ENCODE measurements around the gene ANKRD33B. TPM values are rescaled to one million over a fixed set of nuclear protein-coding genes. Genes with fewer than 3 reads are reported as not detected.

Gene ANKRD33B
- total RNA-seq, 2 donors from 2014 or later = 10.9 to 18.9 TPM

DNA sequence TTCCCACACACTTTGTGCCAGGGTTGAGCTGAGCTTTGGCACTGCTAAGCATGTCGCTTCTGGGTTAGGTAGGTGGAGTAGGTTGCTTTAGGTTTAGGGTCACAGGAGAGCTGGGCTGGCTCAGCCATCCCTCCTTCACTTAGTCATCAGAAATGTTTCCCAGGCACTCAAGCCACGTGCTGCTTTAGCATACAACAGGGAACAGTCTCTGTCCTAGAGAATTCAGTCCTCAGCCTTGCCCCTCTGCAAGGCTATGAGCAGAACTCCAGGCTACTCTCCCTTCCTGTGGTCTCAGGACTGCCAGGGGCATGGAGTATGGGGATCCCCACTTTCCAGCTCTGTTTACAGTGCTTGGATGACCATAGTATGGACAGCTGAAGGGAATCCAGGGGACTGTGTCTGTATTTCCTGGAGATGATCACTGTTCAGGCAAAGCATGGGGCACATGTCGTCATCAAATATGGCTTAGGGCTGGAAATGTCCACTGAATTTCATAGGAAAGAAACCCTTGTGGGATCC is 7.5 kb upstream of the ANKRD33B start:
- H3K36me3 Mint-ChIP-seq = no peaks in the 10 kb centered on the region
- no peak for DNase-seq (ENCODE audit: low spot score)
- no peak overlapping the region for H3K4me3 Mint-ChIP-seq
- no peaks in the 10 kb centered on the region for H3K9me3 Mint-ChIP-seq
- peaks cover 13 to 17% of the 10 kb centered on the region in 2 donors for H3K4me1 Mint-ChIP-seq (ENCODE audit: low read depth in 2 of 2)
- ATAC-seq = no peak
- no peak overlapping the region for H3K27ac Mint-ChIP-seq
- peaks cover 16 to 27% of the 10 kb centered on the region in 2 donors for H3K27me3 Mint-ChIP-seq

DNA sequence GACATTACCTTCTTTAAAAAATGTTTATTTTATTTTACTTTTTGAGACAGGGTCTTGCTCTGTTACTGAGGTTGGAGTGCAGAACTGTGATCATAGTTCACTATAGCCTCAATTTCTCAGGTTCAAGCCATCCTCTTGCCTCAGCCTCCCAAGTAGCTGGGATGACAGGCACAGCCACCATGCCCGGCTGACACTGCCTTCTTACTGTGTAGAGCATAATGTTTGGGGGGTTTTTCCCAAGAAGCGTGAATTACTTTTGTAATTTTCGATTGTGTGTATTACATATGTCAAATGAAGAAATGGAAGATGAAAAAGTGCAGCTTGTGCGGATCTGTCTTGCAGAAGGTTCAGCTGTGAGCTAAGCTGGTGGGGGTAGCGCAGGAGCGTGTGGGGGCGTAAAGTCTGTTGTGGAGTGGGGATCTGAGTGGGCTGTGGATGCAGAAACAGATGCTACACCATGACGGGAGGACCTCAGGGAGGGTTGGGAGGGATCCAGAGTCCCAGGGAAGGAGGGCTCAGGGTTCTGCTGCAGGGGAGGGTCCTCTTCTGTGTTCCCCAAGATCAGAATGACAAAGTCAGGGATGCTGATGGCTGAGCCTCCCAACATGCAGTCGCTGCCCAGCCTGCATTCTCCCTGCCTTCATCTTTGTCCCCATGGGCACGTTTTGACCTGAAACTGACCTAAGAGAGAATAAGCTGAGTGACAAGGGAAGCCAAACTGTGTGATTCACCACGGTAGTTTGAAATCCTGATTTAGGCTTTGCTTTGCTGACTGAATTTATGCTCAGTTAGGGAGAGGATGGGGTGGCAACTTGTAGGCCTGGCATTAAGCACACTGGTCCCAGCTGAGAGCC is 6.8 kb upstream of the ANKRD33B start:
- H3K36me3 Mint-ChIP-seq = no peaks in the 10 kb centered on the region
- peaks cover 14 to 16% of the 10 kb centered on the region in 2 donors for H3K4me1 Mint-ChIP-seq (ENCODE audit: low read depth in 2 of 2)
- H3K4me3 Mint-ChIP-seq = no peak overlapping the region
- no peak overlapping the region for H3K27ac Mint-ChIP-seq
- ATAC-seq (no peak), DNase-seq (ENCODE audit: low spot score) (no peak)
- H3K27me3 Mint-ChIP-seq = peaks cover 16 to 27% of the 10 kb centered on the region in 2 donors
- no peaks in the 10 kb centered on the region for H3K9me3 Mint-ChIP-seq

DNA sequence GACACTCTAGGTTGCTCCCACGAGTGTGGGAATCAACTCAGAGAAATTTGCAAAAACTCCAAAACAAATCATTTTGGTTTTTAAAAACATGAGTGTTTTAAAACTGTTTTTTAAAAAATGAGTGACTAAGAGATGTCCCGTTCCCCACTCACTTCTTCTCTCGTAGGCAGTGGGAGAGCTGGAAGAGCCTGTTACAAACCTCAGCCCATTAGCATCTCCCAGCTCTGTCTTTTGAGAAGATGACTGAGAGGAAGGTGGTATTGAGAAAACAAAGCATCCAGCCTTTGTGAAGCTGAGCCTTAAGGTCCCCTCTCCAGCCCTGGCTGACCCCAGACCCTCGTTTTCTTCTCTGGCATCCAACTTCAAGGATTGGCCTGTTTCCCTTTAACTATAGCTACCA is 4.7 kb upstream of the ANKRD33B start:
- no peak for ATAC-seq
- Mint-ChIP-seq H3K9me3 (no peaks in the 10 kb centered on the region), H3K27ac (no peak overlapping the region), H3K27me3 (peaks cover 15 to 27% of the 10 kb centered on the region in 2 donors), H3K4me3 (no peak overlapping the region), H3K36me3 (no peaks in the 10 kb centered on the region), H3K4me1 (ENCODE audit: low read depth in 2 of 2) (peaks cover 0 to 3% of the 10 kb centered on the region in 2 donors)
- DNase-seq (ENCODE audit: low spot score) = no peak

DNA sequence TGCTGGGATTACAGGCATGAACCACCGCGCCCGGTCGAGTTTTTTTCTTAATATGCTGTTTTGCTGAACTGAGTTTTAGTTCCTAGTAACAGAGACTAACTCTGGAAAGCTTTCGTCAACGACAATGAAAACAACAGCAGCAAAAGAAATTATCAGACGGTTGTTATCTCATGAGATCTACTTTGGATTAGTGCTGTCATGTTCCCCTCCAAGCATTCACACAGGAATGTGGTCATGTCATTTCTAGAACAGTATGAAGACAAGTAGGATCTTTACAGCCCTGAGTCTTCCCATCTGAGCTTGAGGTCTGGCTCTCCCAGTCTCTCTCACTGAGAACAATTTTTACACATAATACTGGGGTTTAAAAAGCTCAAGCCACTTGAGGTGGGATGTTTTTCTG is 4.0 kb upstream of the ANKRD33B start:
- DNase-seq (ENCODE audit: low spot score) (no peak), ATAC-seq (no peak)
- Mint-ChIP-seq H3K4me1 (ENCODE audit: low read depth in 2 of 2) (peaks cover 0 to 3% of the 10 kb centered on the region in 2 donors), H3K9me3 (no peaks in the 10 kb centered on the region), H3K36me3 (no peaks in the 10 kb centered on the region), H3K27me3 (peaks cover 11 to 27% of the 10 kb centered on the region in 2 donors), H3K27ac (no peak overlapping the region), H3K4me3 (no peak overlapping the region)

DNA sequence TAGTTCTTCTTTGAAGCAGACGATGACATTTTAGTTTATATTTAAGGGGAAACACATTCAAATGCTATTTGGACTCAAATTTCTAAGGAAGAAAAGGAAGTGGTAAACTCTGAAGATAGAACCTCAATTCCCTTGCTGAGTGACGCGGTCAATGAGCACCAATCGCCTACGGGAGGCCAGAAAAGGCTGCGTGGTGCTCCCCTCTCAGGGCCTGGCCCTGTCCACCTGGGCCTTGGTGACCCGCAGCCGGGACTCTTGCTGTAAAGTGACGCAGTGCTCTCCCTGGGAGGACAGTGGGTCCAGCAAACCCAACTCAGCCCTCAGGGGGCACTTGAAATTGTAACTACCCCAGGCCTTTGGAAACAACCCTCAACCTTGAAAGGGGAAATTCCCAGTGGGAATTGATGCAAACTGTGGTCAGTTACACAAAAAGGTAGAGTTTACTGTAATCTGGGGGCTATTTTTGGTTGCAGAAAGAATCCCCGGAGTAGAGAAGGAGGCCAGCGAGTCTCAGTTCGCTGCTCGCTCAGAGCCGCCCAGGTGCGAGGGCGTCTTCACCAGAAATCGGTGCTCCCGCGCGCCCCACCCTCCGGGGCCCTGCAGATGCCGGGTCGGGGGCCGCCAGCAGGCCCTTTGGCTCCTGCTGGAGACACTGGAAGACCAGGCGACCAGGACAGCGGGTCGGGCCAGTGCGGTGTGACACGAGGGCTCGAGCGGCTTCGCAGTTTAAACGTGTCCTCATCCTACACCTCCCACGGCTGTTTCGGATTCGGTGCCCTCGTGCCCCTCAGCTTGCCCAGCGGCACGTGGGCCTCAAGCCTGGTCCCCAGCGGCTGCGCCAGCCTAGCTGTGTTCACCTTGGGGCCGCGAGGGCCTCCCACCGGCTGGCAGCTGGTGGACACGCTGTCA is 1.4 kb upstream of the ANKRD33B start:
- H3K27me3 Mint-ChIP-seq = peaks cover 4 to 6% of the 10 kb centered on the region in 2 donors
- H3K27ac Mint-ChIP-seq = no peak overlapping the region
- H3K9me3 Mint-ChIP-seq = no peaks in the 10 kb centered on the region
- H3K4me1 Mint-ChIP-seq (ENCODE audit: low read depth in 2 of 2) = peaks cover 15 to 17% of the 10 kb centered on the region in 2 donors
- no peak for ATAC-seq
- H3K36me3 Mint-ChIP-seq = no peaks in the 10 kb centered on the region
- DNase-seq (ENCODE audit: low spot score) = peak; percentile 55
- peak overlapping the region; percentile 44 for H3K4me3 Mint-ChIP-seq

DNA sequence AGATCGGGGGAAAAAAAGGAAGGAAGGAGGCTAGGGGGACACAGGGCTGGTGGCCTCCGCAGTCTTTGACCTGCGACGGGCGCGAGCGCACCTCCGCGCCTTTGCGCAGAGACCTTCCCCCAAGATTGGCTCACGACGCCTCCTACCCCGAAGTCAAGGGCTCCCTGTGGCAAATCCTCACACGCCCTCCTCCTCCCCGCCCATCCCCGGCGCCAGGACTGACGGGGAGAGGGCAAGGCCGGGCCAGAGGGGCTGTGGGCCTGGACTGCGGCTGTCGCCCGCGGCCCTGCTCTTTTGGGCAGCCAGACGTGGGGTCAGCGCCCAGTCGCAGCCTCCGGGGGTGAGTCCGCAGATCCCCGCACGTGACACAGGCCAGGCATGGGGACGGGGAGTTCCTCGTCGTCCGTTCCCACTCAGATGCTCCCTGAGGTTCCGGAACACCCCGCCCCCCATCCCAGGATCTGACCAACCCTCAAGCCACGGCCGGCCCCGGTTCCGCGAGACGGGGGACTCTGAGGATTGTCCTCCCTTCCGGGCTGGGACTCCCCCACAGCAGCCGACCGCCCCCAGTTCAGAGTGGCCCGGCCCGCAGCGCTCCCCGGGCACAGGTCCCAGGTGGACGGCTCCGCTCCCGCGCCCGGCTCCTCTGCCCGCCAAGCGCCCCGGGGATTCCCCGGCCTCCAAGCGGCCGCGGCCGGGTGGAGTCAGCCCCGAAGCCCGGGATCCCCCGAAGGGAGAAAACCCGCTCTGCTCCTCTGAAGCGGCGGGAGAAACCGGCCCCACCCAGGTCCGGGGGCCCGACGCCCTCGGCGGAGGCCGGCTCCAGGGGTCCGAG is 543 bp upstream of the ANKRD33B start:
- H3K9me3 Mint-ChIP-seq = no peaks in the 10 kb centered on the region
- no peaks in the 10 kb centered on the region for H3K36me3 Mint-ChIP-seq
- peaks cover 4 to 6% of the 10 kb centered on the region in 2 donors for H3K27me3 Mint-ChIP-seq
- peak; percentile 80 for DNase-seq (ENCODE audit: low spot score)
- peak; percentile 65 to 75 for ATAC-seq
- H3K4me1 Mint-ChIP-seq (ENCODE audit: low read depth in 2 of 2) = peaks cover 18 to 23% of the 10 kb centered on the region in 2 donors
- H3K4me3 Mint-ChIP-seq = peak overlapping the region; percentile 22
- H3K27ac Mint-ChIP-seq = no peak overlapping the region

DNA sequence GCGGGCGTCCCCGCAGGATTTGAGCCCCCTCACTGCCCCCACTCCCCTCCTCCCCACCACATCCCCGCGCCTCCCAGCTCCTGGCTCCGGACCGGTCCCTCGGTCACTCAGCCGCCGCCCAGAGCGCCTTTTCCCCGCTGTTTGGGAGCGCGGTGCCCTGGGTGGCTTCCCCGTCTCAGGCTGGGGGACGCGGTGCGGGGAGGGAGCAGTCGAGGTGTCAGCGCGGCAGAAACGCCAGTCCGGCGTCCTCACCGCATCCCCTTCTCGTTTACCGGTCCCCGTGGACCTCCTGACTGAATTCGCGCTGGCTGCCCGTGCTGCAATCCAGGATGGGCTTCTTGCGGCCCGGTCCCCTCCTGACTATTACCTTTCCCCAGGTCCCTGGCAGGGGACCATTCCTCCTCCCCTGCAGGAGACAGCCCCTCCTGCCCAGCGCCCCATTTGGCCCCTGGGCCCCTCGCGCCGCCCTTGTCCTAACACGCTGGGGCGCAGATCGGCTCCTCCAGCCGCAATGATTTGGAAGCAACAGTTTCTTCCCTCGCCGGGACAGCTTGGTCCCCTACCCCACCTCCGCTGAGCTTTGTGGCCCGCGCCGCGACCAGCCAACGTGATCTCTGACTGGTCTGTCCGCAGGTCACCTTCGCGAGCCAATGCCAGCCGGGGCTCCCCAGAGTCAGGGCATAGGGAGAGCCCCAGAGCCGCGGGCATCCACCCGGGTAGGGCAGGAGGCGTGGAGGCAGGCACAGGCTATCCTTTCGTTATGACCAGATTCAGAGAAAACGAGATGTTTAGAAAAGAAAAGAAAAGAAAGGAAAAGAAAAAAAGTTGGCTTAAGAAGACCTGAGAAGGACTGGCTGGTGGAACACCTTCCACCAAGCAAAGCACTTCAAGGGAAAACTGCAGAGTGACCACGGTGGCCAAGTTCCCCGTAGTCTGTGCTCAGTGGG is 1.2 kb downstream of the ANKRD33B start:
- ATAC-seq (peak in 1 of 2 donors; percentile 2), DNase-seq (ENCODE audit: low spot score) (peak; percentile 64)
- Mint-ChIP-seq H3K27ac (peak overlapping the region; percentile 54 to 75), H3K36me3 (no peaks in the 10 kb centered on the region), H3K4me1 (ENCODE audit: low read depth in 2 of 2) (peaks cover 18 to 25% of the 10 kb centered on the region in 2 donors), H3K27me3 (peaks cover 0 to 4% of the 10 kb centered on the region in 2 donors), H3K9me3 (no peaks in the 10 kb centered on the region), H3K4me3 (peak overlapping the region; percentile 87)

DNA sequence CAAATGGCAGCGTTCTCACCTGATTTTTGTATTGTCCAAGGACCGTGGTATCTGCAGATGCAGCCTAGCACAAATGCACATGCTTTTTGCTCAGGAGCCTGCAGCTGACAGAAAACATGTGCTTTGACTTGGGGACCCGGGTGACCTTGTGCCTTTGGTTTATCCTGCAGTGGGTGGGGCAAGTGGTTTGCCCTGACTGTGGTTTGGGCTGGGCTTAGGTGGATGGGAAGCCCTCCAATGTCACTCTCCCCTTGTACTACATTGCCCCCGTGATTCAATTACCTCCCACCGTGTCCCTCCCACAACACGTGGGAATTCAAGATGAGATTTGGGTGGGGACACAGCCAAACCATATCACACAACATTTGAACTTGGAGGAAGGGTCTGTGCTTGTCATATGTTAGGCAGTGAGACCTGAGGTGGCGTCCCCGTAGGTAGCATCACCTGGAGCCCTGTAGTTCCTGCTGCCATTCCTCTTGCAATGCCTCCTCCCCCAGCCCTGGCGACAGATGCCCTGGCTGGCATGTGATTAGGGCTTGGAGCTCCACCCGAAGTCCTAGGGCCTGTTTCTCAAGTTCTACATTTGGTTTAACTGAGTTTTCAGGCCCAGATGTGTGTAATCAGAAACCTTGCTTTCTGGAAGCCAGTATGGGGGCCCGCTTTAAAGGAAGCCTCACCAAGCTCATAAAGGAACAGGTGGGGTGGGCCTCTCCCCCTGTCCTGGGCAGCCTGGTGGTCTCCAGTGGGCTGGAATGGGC is 2.1 kb downstream of the ANKRD33B start:
- ATAC-seq (no peak), DNase-seq (ENCODE audit: low spot score) (peak; percentile 50)
- Mint-ChIP-seq H3K27me3 (peaks cover 0 to 4% of the 10 kb centered on the region in 2 donors), H3K36me3 (no peaks in the 10 kb centered on the region), H3K9me3 (no peaks in the 10 kb centered on the region), H3K4me3 (peak overlapping the region; percentile 87), H3K27ac (peak overlapping the region in 1 of 2 donors; percentile 54), H3K4me1 (ENCODE audit: low read depth in 2 of 2) (peaks cover 18 to 25% of the 10 kb centered on the region in 2 donors)

DNA sequence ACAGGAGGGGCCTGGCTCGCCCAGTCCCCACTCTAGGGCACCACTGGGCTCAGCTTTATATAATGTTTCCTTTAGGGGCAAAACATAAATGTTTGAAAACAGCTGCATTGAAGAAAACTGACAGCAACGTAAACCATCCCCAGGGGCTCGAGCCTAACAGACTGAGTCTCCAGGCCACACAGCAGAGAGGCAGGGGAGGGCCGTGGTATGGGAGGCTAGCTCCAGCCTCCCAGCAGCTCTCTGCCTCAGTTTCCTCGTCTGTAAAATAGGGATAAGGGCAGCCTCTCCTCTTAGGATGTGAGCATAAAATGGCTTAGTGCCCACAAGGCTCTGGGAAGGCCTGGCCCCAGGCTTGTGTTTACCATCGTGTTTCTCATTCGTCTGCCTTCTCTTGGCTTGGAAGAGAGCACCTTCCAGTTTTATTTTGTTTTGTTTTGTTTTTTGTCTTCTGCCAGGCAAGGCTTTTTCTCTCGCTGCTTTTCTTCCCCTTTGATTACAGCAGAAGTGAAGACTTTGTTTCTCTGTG is 2.7 kb downstream of the ANKRD33B start:
- Mint-ChIP-seq H3K27ac (peak overlapping the region in 1 of 2 donors; percentile 9), H3K9me3 (no peaks in the 10 kb centered on the region), H3K27me3 (peaks cover 0 to 4% of the 10 kb centered on the region in 2 donors), H3K4me1 (ENCODE audit: low read depth in 2 of 2) (peaks cover 18 to 25% of the 10 kb centered on the region in 2 donors), H3K4me3 (peak overlapping the region; percentile 51), H3K36me3 (no peaks in the 10 kb centered on the region)
- DNase-seq (ENCODE audit: low spot score) (no peak), ATAC-seq (no peak)

DNA sequence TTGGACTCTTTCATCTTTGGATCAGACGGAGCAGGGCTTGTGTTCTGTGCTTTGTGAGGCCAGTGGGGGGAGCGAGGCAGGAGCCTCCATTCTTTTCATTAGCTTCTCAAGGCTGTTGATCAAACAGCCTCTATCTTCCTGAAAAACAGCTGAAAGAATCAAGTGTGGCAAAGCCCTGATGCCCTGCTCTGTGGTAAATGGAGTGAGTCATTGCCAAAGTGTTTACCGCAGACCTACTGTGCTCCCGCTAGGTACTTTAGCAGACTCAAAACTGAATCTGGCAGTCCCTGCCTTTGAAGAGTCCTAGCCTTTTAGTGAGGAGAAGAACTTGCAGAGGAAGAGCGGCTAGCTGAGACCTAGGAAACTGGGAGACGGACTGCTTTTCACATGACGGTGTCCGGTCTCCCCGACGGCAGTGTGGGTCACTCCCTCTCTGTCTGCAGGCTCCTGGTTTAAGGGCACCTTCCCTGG is 3.3 kb downstream of the ANKRD33B start:
- no peaks in the 10 kb centered on the region for H3K36me3 Mint-ChIP-seq
- H3K4me1 Mint-ChIP-seq (ENCODE audit: low read depth in 2 of 2) = peaks cover 15 to 25% of the 10 kb centered on the region in 2 donors
- ATAC-seq (no peak), DNase-seq (ENCODE audit: low spot score) (peak; percentile 26)
- peaks cover 0 to 4% of the 10 kb centered on the region in 2 donors for H3K27me3 Mint-ChIP-seq
- H3K27ac Mint-ChIP-seq = peak overlapping the region in 1 of 2 donors; percentile 9
- H3K4me3 Mint-ChIP-seq = peak overlapping the region; percentile 51
- H3K9me3 Mint-ChIP-seq = no peaks in the 10 kb centered on the region

DNA sequence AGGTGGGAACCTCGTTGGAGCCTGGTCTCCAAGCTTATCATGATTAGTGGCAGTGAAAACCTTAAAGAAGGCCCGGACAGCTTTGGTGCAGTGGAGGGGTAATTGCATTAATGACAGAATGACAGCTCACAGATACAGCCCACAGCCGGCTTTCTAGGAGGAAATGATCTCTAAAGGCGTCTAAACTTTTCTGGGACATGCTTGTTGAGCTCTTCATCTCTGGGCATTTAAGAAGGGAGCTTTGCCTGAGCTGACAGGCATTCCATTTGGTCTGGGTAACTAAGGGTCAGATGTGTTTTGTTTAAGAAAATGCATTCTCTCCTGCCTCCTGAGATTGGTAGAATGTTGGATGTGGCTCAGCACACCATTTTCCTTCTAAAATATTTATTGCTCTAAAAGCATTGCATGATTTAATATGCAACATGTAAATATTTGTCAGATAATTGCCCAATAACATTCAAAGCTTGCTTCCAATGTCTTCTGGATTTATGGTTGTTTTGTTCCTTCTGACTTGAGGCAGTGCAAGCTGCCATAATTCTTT is 4.0 kb downstream of the ANKRD33B start:
- no peaks in the 10 kb centered on the region for H3K36me3 Mint-ChIP-seq
- H3K4me3 Mint-ChIP-seq = no peak overlapping the region
- H3K27me3 Mint-ChIP-seq = peaks cover 0 to 4% of the 10 kb centered on the region in 2 donors
- no peak for ATAC-seq
- H3K27ac Mint-ChIP-seq = no peak overlapping the region
- DNase-seq (ENCODE audit: low spot score) = peak; percentile 8
- peaks cover 14 to 25% of the 10 kb centered on the region in 2 donors for H3K4me1 Mint-ChIP-seq (ENCODE audit: low read depth in 2 of 2)
- H3K9me3 Mint-ChIP-seq = no peaks in the 10 kb centered on the region

Data from natural killer cell treated with Interleukin-12 subunit alpha and Interleukin-12 subunit beta and Interleukin-15 and Interleukin-18, amount 100 ng/mL, for 72 hours (primary cell).